Natural killer cell treated with Interleukin-12 subunit alpha and Interleukin-12 subunit beta and Interleukin-15 and Interleukin-18, amount 100 ng/mL, for 72 hours (primary cell): ENCODE measurements around the gene IGSF23. TPM values are rescaled to one million over a fixed set of nuclear protein-coding genes. Genes with fewer than 3 reads are reported as not detected.
A peak's percentile ranks its signal among the peaks of the same experiment; 100 is the strongest.
"Not testable (repeated sequence)": the region's sequence is repeated elsewhere in the genome, so short reads cannot be mapped to it uniquely, and the experiment has no call there.

ENCODE experiments used
- ATAC-seq, 2 donors: fragments of 150-1000 bp; cut with Tn5 transposase in 1 of 2; sonication (Bioruptor Pico), chemical (Tn5 transposase) in 1 of 2; 2 replicates each; pipeline ENCODE4 v1.10.0; 2021
- DNase-seq: peaks from one replicate; pipeline ENCODE4 v3.0.0; 2022; ENCODE audit warnings: low spot score
- H3K27ac Mint-ChIP-seq, 2 donors: 1 replicate in 1 of 2; 2 replicates in 1 of 2; pipeline ENCODE4 v1.8.0; 2022; ENCODE audit warnings: mixed read lengths in 2 of 2, mild to moderate bottlenecking in 1 of 2, moderate library complexity in 1 of 2
- H3K27me3 Mint-ChIP-seq, 2 donors: 1 replicate in 1 of 2; 2 replicates in 1 of 2; pipeline ENCODE4 v1.8.0; 2022; ENCODE audit warnings: mixed read lengths in 2 of 2
- H3K36me3 Mint-ChIP-seq: one replicate; pipeline ENCODE4 v1.8.0; 2022; ENCODE audit warnings: mixed read lengths
- H3K4me1 Mint-ChIP-seq, 2 donors: 1 replicate in 1 of 2; 2 replicates in 1 of 2; pipeline ENCODE4 v1.8.0; 2022; ENCODE audit warnings: low read depth in 2 of 2, mixed read lengths in 2 of 2, mild to moderate bottlenecking in 1 of 2
- H3K4me3 Mint-ChIP-seq: one replicate; pipeline ENCODE4 v1.8.0; 2022; ENCODE audit warnings: mixed read lengths
- H3K9me3 Mint-ChIP-seq: 2 replicates; pipeline ENCODE4 v1.8.0; 2022; ENCODE audit warnings: mixed read lengths
- total RNA-seq, 2 donors: library from RNA; stranded (reverse); gene quantifications; one replicate each; pipeline ENCODE4 v1.2.3, GENCODE V29; 2022

IGSF23 gene
- total RNA-seq, 2 donors from 2014 or later: not detected

DNA sequence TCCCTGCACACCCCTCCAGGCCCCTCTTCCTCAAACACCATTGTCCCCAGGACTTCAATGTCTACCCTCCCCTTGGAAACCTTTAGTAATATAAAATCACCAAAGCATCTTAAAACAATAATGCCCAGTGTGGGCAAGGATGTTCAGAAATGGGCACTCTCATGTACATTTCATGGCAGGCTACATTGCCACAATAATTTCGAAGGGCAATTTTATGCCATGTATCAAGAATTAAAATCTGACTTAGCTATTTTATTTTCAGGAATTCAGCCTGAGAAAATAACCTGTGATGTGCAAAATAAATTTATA lies 35.8 kb upstream of the IGSF23 start:
- no peaks in the 10 kb centered on the region for H3K4me1 Mint-ChIP-seq
- H3K36me3 Mint-ChIP-seq: no peaks in the 10 kb centered on the region
- H3K27me3 Mint-ChIP-seq: peaks cover 9 to 11% of the 10 kb centered on the region in 2 donors
- no peak overlapping the region for H3K4me3 Mint-ChIP-seq
- no peak overlapping the region for H3K27ac Mint-ChIP-seq
- ATAC-seq (no peak), DNase-seq (no peak)
- H3K9me3 Mint-ChIP-seq: no peaks in the 10 kb centered on the region

- no peak overlapping the region for H3K4me3 Mint-ChIP-seq
- no peak for DNase-seq
- H3K27me3 Mint-ChIP-seq: peaks cover 8% of the 10 kb centered on the region in 2 donors
- H3K9me3 Mint-ChIP-seq: no peaks in the 10 kb centered on the region
- no peak for ATAC-seq
- H3K27ac Mint-ChIP-seq: no peak overlapping the region
- H3K4me1 Mint-ChIP-seq: peaks cover 0 to 3% of the 10 kb centered on the region in 2 donors
- H3K36me3 Mint-ChIP-seq: no peaks in the 10 kb centered on the region
Measured at GRCh38 chr19:44579663-44580365, 33.5 kb upstream of the IGSF23 start.

- H3K9me3 Mint-ChIP-seq: no peaks in the 10 kb centered on the region
- no peak overlapping the region for H3K4me3 Mint-ChIP-seq
- no peaks in the 10 kb centered on the region for H3K36me3 Mint-ChIP-seq
- DNase-seq (no peak), ATAC-seq (no peak)
- no peak overlapping the region for H3K27ac Mint-ChIP-seq
- peaks cover 8% of the 10 kb centered on the region in 2 donors for H3K27me3 Mint-ChIP-seq
- peaks cover 0 to 3% of the 10 kb centered on the region in 2 donors for H3K4me1 Mint-ChIP-seq
Measured at GRCh38 chr19:44580366-44580895, 32.9 kb upstream of the IGSF23 start.

GRCh38 chr19:44581288-44581687 lies 32.1 kb upstream of the IGSF23 start:
- H3K36me3 Mint-ChIP-seq: no peaks in the 10 kb centered on the region
- no peak overlapping the region for H3K27ac Mint-ChIP-seq
- H3K4me3 Mint-ChIP-seq: no peak overlapping the region
- H3K9me3 Mint-ChIP-seq: no peaks in the 10 kb centered on the region
- peaks cover 8% of the 10 kb centered on the region in 2 donors for H3K27me3 Mint-ChIP-seq
- DNase-seq (no peak), ATAC-seq (no peak)
- peaks cover 0 to 3% of the 10 kb centered on the region in 2 donors for H3K4me1 Mint-ChIP-seq

DNA sequence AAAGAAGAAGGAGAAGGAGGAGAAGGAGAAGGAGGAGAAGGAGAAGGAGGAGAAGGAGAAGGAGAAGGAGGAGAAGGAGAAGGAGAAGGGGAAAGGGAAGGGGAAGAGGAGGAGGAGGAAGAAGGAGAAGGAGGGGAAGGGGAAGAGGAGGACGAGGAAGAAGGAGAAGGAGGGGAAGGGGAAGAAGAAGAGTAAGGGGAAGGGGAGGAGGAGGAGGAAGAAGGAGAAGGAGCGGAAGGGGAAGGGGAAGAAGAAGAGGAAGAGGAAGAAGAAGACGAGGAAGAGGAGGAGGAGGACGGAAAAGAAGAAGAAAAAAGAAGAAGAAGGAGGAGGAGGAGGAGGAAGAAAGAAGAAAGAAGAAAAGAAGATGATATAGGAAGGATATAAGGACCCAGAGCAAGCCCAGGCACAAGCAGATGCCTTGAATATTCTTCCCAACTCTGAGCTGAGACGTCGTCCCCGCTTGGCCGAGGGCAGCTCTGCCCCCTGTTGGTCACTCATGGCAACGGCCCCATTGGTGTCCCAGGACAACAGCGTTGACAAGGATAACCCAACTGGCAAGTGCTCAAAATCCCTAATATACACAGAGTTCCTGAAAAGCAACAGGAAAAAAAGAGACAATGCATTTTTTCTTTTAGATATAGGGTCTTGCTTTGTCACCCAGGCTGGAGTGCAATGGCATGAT lies 30.6 kb upstream of the IGSF23 start:
- Mint-ChIP-seq H3K27ac (no peak overlapping the region), H3K9me3 (no peaks in the 10 kb centered on the region), H3K36me3 (peaks cover 9% of the 10 kb centered on the region), H3K4me1 (peaks cover 7 to 13% of the 10 kb centered on the region in 2 donors), H3K27me3 (peaks cover 5 to 13% of the 10 kb centered on the region in 2 donors), H3K4me3 (no peak overlapping the region)
- DNase-seq (no peak), ATAC-seq (no peak)

DNA sequence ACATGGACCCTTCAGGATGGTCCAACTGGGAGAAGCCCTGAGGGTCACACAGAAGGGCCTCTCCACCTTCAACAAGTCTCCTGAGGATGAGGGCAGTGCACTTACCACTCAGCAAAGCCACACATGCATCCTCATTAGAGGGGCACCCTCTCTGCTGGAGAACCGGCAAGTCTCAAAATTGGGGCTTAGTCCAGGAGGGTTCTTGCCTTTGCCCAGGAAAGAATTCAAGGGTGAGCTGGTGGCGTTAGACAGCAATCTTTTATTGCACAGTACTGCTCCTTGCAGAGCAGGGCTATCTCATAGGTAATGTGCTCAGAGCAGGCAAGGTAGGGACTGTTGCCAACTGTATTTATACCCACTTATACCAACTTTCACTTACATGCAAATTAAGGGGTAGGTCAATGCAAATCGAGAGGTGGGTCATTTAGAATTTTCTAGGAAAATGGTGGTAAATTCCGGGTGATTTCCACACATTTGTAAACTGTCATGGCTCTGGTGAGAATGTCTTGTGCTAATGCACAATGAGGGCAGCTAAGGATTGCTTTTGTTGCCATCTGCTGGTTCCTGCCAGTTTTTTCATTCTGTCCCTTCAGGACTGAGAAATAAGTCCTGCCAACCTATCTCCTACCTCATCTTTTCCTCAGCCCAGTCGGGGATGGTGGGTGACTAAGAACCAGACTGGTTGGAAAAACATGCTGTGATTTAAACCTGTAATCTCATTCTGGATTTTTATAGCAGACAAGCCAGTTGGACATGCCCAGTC lies 27.8 kb upstream of the IGSF23 start:
- DNase-seq (no peak), ATAC-seq (no peak)
- Mint-ChIP-seq H3K9me3 (no peaks in the 10 kb centered on the region), H3K27ac (no peak overlapping the region), H3K36me3 (peaks cover 9% of the 10 kb centered on the region), H3K4me3 (no peak overlapping the region), H3K27me3 (peaks cover 5 to 13% of the 10 kb centered on the region in 2 donors), H3K4me1 (peaks cover 18 to 24% of the 10 kb centered on the region in 2 donors)

DNA sequence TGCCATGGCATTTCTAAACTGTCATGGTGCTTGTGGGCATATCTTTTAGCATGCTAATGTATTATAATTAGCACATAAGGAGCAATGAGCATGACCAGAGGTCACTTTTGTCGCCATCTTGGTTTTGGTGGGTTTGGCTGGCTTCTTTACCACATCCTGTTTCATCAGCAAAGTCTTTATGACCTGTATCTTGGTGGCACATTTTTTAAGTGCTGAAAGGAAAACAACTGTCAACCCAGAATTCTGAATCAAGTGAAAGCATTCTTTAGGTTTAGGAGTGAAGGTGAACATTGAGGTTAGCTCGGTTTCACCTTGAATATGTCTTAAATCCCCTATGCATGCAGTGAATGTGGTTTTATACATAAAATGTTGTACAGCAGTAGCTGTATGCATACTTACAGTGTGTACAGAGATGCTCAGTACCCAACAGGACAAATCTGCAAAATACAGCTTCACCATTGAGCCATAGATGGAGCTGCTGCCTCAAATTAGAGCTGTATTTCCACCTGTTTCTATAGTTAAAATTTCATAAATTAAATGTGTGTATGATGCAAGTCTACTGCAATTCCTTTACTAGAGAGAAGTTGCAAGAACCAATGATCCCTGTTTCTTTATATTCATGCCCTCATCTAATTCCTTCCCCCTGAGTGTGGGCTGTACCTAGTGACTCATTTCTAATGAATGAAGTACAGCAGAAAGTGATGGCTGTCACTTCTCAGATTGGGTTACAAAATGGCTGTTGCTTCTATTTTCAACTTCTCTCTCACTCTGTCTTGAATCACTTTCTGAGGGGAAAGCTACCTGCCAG lies 25.2 kb upstream of the IGSF23 start:
- Mint-ChIP-seq H3K27me3 (peaks cover 2 to 19% of the 10 kb centered on the region in 2 donors), H3K9me3 (no peaks in the 10 kb centered on the region), H3K27ac (peak overlapping the region; percentile 21 to 93), H3K36me3 (peaks cover 9% of the 10 kb centered on the region), H3K4me3 (peak overlapping the region; percentile 25), H3K4me1 (peaks cover 18 to 21% of the 10 kb centered on the region in 2 donors)
- DNase-seq (peak; percentile 69), ATAC-seq (peak; percentile 68 to 89)

DNA sequence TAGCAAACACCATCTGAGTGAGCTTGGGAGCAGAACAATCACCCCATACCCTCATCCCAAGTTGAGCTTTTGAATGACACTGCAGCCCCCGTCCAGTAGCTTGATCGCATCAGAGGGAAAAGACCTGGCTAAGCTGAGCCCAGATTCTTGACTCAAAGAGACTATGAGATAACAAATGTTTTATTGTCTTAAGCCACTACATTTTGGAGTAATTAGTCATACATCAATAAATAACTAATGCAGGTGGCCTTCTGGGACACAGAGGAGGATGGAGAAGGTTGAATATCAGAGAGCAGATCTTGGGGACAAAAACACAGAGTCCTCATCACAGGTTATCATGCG lies 24.6 kb upstream of the IGSF23 start:
- DNase-seq (no peak), ATAC-seq (no peak)
- Mint-ChIP-seq H3K9me3 (no peaks in the 10 kb centered on the region), H3K4me3 (peak overlapping the region; percentile 8), H3K4me1 (peaks cover 18 to 21% of the 10 kb centered on the region in 2 donors), H3K27ac (peak overlapping the region in 1 of 2 donors; percentile 93), H3K36me3 (peaks cover 9% of the 10 kb centered on the region), H3K27me3 (peaks cover under 1 to 19% of the 10 kb centered on the region in 2 donors)

GRCh38 chr19:44590245-44591059 lies 22.9 kb upstream of the IGSF23 start:
- no peak overlapping the region for H3K4me3 Mint-ChIP-seq
- H3K36me3 Mint-ChIP-seq: peaks cover 9% of the 10 kb centered on the region
- no peaks in the 10 kb centered on the region for H3K9me3 Mint-ChIP-seq

GRCh38 chr19:44591340-44591993 lies 21.9 kb upstream of the IGSF23 start:
- H3K27ac Mint-ChIP-seq, H3K9me3 Mint-ChIP-seq, ATAC-seq, DNase-seq, H3K4me3 Mint-ChIP-seq, H3K36me3 Mint-ChIP-seq: not testable (repeated sequence)
- H3K27me3 Mint-ChIP-seq: peaks cover 4 to 30% of the 10 kb centered on the region in 2 donors
- H3K4me1 Mint-ChIP-seq: peaks cover 18 to 21% of the 10 kb centered on the region in 2 donors

More at GRCh38 chr19:44590245-44591059, 22.9 kb upstream of the IGSF23 start:
- ATAC-seq (no peak), DNase-seq (no peak)
- Mint-ChIP-seq H3K27me3 (peaks cover under 1 to 22% of the 10 kb centered on the region in 2 donors), H3K4me1 (peaks cover 18 to 21% of the 10 kb centered on the region in 2 donors), H3K27ac (no peak overlapping the region)

DNA sequence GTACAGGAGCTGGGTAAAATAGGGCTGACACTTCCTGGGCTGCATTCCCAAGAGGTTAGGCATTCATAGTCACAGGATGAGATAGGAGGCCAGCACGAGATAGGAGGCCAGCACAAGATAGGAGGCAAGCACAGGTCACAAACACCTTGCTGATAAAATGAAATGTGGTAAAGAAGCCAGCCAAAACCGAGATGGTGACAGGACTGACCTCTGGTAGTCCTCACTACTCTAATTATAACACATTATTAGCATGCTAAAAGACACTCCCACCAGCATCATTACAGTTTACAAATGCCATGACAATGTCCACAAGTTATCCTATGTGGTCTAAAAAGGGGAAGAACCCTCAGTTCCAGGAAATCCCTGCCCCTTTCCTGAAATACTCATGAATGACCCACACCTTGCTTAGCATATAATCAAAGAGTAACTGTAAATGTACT lies 20.9 kb upstream of the IGSF23 start:
- H3K27ac Mint-ChIP-seq: no peak overlapping the region
- peaks cover 6 to 35% of the 10 kb centered on the region in 2 donors for H3K27me3 Mint-ChIP-seq
- H3K4me3 Mint-ChIP-seq: no peak overlapping the region
- DNase-seq (no peak), ATAC-seq (no peak)
- no peaks in the 10 kb centered on the region for H3K36me3 Mint-ChIP-seq
- H3K4me1 Mint-ChIP-seq: peaks cover 13 to 14% of the 10 kb centered on the region in 2 donors
- no peaks in the 10 kb centered on the region for H3K9me3 Mint-ChIP-seq

DNA sequence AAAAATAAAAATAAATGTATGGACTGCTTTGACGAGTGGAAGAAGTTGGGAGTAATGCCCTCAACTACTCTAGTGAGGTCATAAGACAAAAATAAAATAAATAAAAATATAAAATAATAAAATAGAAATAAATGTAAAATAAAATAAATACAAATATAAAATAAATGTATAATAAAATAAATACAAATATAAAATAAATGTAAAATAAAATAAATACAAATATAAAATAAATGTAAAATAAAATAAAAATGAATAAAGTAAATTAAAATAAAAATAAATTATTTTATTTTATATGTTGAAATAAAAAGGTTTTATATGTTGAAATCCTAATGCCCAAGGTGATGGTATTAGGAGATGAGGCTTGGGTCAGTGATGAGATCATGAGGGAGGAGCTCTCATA lies 20.1 kb upstream of the IGSF23 start:
- no peak for DNase-seq
- no peak overlapping the region for H3K4me3 Mint-ChIP-seq
- H3K4me1 Mint-ChIP-seq: peaks cover 4 to 6% of the 10 kb centered on the region in 2 donors
- H3K9me3 Mint-ChIP-seq: no peaks in the 10 kb centered on the region
- H3K27ac Mint-ChIP-seq: no peak overlapping the region
- H3K36me3 Mint-ChIP-seq: no peaks in the 10 kb centered on the region
- H3K27me3 Mint-ChIP-seq: peaks cover 6 to 38% of the 10 kb centered on the region in 2 donors
- ATAC-seq: no peak
